Fibroblast of lung (primary cell): ENCODE results near the gene STX5. TPM values are rescaled to one million over a fixed set of nuclear protein-coding genes. Genes with fewer than 3 reads are reported as not detected.
A peak's percentile ranks its signal among the peaks of the same experiment; 100 is the strongest.
"Not testable (repeated sequence)": the region's sequence is repeated elsewhere in the genome, so short reads cannot be mapped to it uniquely, and the experiment has no call there.

Experiments used
- DNase-seq, 2 donors: peaks; one replicate each; pipeline versions ENCODE4 v3.0.0 to v3.0.0-alpha.2; 2010; ENCODE audit warnings: low read depth in 2 of 2
- H2AFZ ChIP-seq: 2 replicates; pipeline ENCODE4 v1.5.1; 2012; ENCODE audit warnings: low read length, control low read depth, inconsistent platforms
- H3K27ac ChIP-seq: 2 replicates; pipeline ENCODE4 v1.5.1; 2011; ENCODE audit warnings: low read length, control low read depth; ENCODE audit not compliant: insufficient read depth
- H3K27me3 ChIP-seq: 2 replicates; pipeline ENCODE4 v1.5.1; 2011; ENCODE audit warnings: mild to moderate bottlenecking, low read length; ENCODE audit not compliant: control insufficient read depth, insufficient read depth
- H3K36me3 ChIP-seq: 2 replicates; pipeline ENCODE4 v1.5.1; 2011; ENCODE audit warnings: low read length; ENCODE audit not compliant: control insufficient read depth, insufficient read depth
- H3K4me1 ChIP-seq: 2 replicates; pipeline ENCODE4 v1.5.1; 2011; ENCODE audit warnings: low read length; ENCODE audit not compliant: control insufficient read depth, insufficient read depth; ENCODE audit errors: extremely low read depth
- H3K4me2 ChIP-seq: 2 replicates; pipeline ENCODE4 v1.5.1; 2011; ENCODE audit warnings: low read length, control low read depth; ENCODE audit not compliant: insufficient read depth; ENCODE audit errors: extremely low read depth
- H3K4me3 ChIP-seq, 4 experiments: fragments of 200-600 bp in 1 of 4; sonication (generic) in 1 of 4; replicated peaks in 1 of 4; 2 replicates each; pipeline ENCODE4 v1.5.1; 2011 to 2016; ENCODE audit warnings: low read length in 4 of 4, low read depth in 3 of 4, mild to moderate bottlenecking in 3 of 4, control low read depth in 2 of 4, inconsistent platforms in 1 of 4, mixed read lengths in 1 of 4; ENCODE audit not compliant: insufficient read depth in 1 of 4; ENCODE audit errors: control extremely low read depth in 1 of 4
- H3K79me2 ChIP-seq: 2 replicates; pipeline ENCODE4 v1.5.1; 2012; ENCODE audit warnings: mild to moderate bottlenecking, low read length, inconsistent platforms; ENCODE audit not compliant: control insufficient read depth, insufficient read depth
- H3K9ac ChIP-seq: 2 replicates; pipeline ENCODE4 v1.5.1; 2011; ENCODE audit warnings: mild to moderate bottlenecking, low read length, control low read depth; ENCODE audit not compliant: insufficient read depth
- H3K9me3 ChIP-seq: 2 replicates; pipeline ENCODE4 v1.5.1; 2012; ENCODE audit warnings: low read depth, low read length; ENCODE audit not compliant: control insufficient read depth, insufficient read depth
- H4K20me1 ChIP-seq: 2 replicates; pipeline ENCODE4 v1.5.1; 2011; ENCODE audit warnings: low read length; ENCODE audit not compliant: control insufficient read depth, insufficient read depth; ENCODE audit errors: extremely low read depth
- CTCF ChIP-seq, 2 donors: IDR thresholded peaks in 1 of 2; conservative IDR thresholded peaks in 1 of 2; 1 replicate in 1 of 2; 2 replicates in 1 of 2; pipeline ENCODE4 v1.5.1; 2011 to 2012; ENCODE audit warnings: low read length in 2 of 2, control low read depth in 1 of 2, inconsistent platforms in 1 of 2, low read depth in 1 of 2, mild to moderate bottlenecking in 1 of 2
- EZH2 ChIP-seq: IDR thresholded peaks from 2 replicates; pipeline ENCODE4 v1.5.1; 2012; ENCODE audit warnings: low read length, control low read depth, mild to moderate bottlenecking; ENCODE audit errors: missing control alignments
- polyA plus RNA-seq, 2 donors: library from polyadenylated mRNA; depleted of rRNA in 1 of 2; stranded (reverse) in 1 of 2; unstranded in 1 of 2; fragments of >200 nt; gene quantifications; 2 replicates each; pipeline ENCODE4 v1.2.1, GENCODE V29; 2011 to 2012; ENCODE audit warnings: missing spikeins in 1 of 2
- total RNA-seq: library from RNA; depleted of rRNA; stranded (reverse); fragments of >200 nt; gene quantifications from 2 replicates; pipeline ENCODE4 v1.2.1, GENCODE V29; 2014

STX5 gene
- total and polyA plus RNA-seq, 2 donors (not counting 1 experiment from before 2014, with no cell fraction given): 44.9 to 48.9 TPM

GRCh38 chr11:62770778-62771143 lies 61.1 kb downstream of the STX5 start:
- peak overlapping the region; percentile 97 for H3K4me2 ChIP-seq
- DNase-seq: no peak
- TF ChIP-seq CTCF (conservative IDR thresholded peaks at IDR 0.05 in 1 of 2, IDR thresholded peaks at IDR 0.05 in 1 of 2; ENCODE audit: low read depth in 1 of 2, low read length in 2 of 2): no peak
- TF ChIP-seq EZH2: no peak
- peaks cover 5% of the 10 kb centered on the region for H3K36me3 ChIP-seq
- H3K4me3 ChIP-seq: peak overlapping the region; percentile 25 to 78 (median 56)
- H2AFZ ChIP-seq: peak overlapping the region; percentile 96
- H3K4me1 ChIP-seq: peaks cover 6% of the 10 kb centered on the region
- H3K9me3 ChIP-seq: no peaks in the 10 kb centered on the region
- H3K27ac ChIP-seq: peak overlapping the region; percentile 91
- no peaks in the 10 kb centered on the region for H3K27me3 ChIP-seq
- peaks cover 12% of the 10 kb centered on the region for H3K79me2 ChIP-seq
- H3K9ac ChIP-seq: peak overlapping the region; percentile 50
- no peaks in the 10 kb centered on the region for H4K20me1 ChIP-seq

GRCh38 chr11:62760867-62761227 lies 71.0 kb downstream of the STX5 start:
- H3K36me3 ChIP-seq, H3K27ac ChIP-seq, DNase-seq, H4K20me1 ChIP-seq, H3K4me2 ChIP-seq, H3K9me3 ChIP-seq, H3K9ac ChIP-seq, H2AFZ ChIP-seq, H3K4me1 ChIP-seq, H3K27me3 ChIP-seq, H3K79me2 ChIP-seq: not testable (repeated sequence)
- H3K4me3 ChIP-seq: peak overlapping the region in 1 of 4 experiments; percentile 89

GRCh38 chr11:62757846-62758788 lies 73.7 kb downstream of the STX5 start:
- peaks cover 8% of the 10 kb centered on the region for H3K79me2 ChIP-seq
- H3K4me2 ChIP-seq: no peak overlapping the region
- no peaks in the 10 kb centered on the region for H3K36me3 ChIP-seq
- no peak for DNase-seq
- no peaks in the 10 kb centered on the region for H3K27me3 ChIP-seq
- H3K9me3 ChIP-seq: no peaks in the 10 kb centered on the region
- H4K20me1 ChIP-seq: no peaks in the 10 kb centered on the region
- TF ChIP-seq EZH2 (no peak), CTCF (conservative IDR thresholded peaks at IDR 0.05 in 1 of 2, IDR thresholded peaks at IDR 0.05 in 1 of 2; ENCODE audit: low read depth in 1 of 2, low read length in 2 of 2) (no peak)
- H3K4me3 ChIP-seq: no peak overlapping the region
- peak overlapping the region; percentile 26 for H2AFZ ChIP-seq
- no peak overlapping the region for H3K27ac ChIP-seq
- H3K9ac ChIP-seq: no peak overlapping the region
- no peaks in the 10 kb centered on the region for H3K4me1 ChIP-seq

Other genes with a start within 250 kb of the STX5 start
- 6.9 and 7.8 TPM in 2 replicates for gene TUT1, start 240.5 kb downstream of the STX5 start, total RNA-seq
- 5.5 and 6.8 TPM in 2 replicates for gene TUT1, start 240.5 kb downstream of the STX5 start, polyA plus RNA-seq
- gene MTA2, start 230.2 kb downstream of the STX5 start, total RNA-seq: 117 and 124 TPM in 2 replicates
- 31.4 and 33.6 TPM in 2 replicates for gene MTA2, start 230.2 kb downstream of the STX5 start, polyA plus RNA-seq
- gene EML3, start 219.3 kb downstream of the STX5 start, total RNA-seq: 17.5 and 20.5 TPM in 2 replicates
- gene EML3, start 219.3 kb downstream of the STX5 start, polyA plus RNA-seq: 17.8 and 22.6 TPM in 2 replicates
- gene ROM1, start 218.8 kb downstream of the STX5 start, total RNA-seq: 8.5 and 9.9 TPM in 2 replicates
- 1.7 and 3.0 TPM in 2 replicates for gene ROM1, start 218.8 kb downstream of the STX5 start, polyA plus RNA-seq
- gene B3GAT3, start 210.1 kb downstream of the STX5 start, total RNA-seq: 29.1 and 30.8 TPM in 2 replicates
- gene B3GAT3, start 210.1 kb downstream of the STX5 start, polyA plus RNA-seq: 15.9 and 17.6 TPM in 2 replicates
- 167 and 279 TPM in 2 replicates for gene GANAB, start 185.4 kb downstream of the STX5 start, total RNA-seq
- 328 and 368 TPM in 2 replicates for gene GANAB, start 185.4 kb downstream of the STX5 start, polyA plus RNA-seq
- 16.4 and 16.7 TPM in 2 replicates for gene INTS5, start 178.7 kb downstream of the STX5 start, total RNA-seq
- gene INTS5, start 178.7 kb downstream of the STX5 start, polyA plus RNA-seq: 9.4 and 13.2 TPM in 2 replicates
- 25.4 and 33.4 TPM in 2 replicates for gene C11orf98, start 166.8 kb downstream of the STX5 start, total RNA-seq
- 38.2 and 64.8 TPM in 2 replicates for gene C11orf98, start 166.8 kb downstream of the STX5 start, polyA plus RNA-seq
- 8.4 and 9.8 TPM in 2 replicates for gene CSKMT, start 166.7 kb downstream of the STX5 start, total RNA-seq
- gene CSKMT, start 166.7 kb downstream of the STX5 start, polyA plus RNA-seq: 2.6 and 2.9 TPM in 2 replicates
- 12.1 and 14.0 TPM in 2 replicates for gene UQCC3, start 160.4 kb downstream of the STX5 start, total RNA-seq
- 4.7 and 7.3 TPM in 2 replicates for gene UQCC3, start 160.4 kb downstream of the STX5 start, polyA plus RNA-seq
- 3.6 and 4.5 TPM in 2 replicates for gene LBHD1, start 159.8 kb downstream of the STX5 start, total RNA-seq
- 3.1 and 3.4 TPM in 2 replicates for gene LBHD1, start 159.8 kb downstream of the STX5 start, polyA plus RNA-seq
- 143 and 229 TPM in 2 replicates for gene UBXN1, start 153.0 kb downstream of the STX5 start, total RNA-seq
- gene UBXN1, start 153.0 kb downstream of the STX5 start, polyA plus RNA-seq: 76.4 and 88.6 TPM in 2 replicates
- 13.4 and 31.5 TPM in 2 replicates for gene LRRN4CL, start 142.5 kb downstream of the STX5 start, total RNA-seq
- 7.9 and 12.7 TPM in 2 replicates for gene LRRN4CL, start 142.5 kb downstream of the STX5 start, polyA plus RNA-seq
- gene BSCL2, start 124.6 kb downstream of the STX5 start, total RNA-seq: 37.8 and 62.1 TPM in 2 replicates
- gene BSCL2, start 124.6 kb downstream of the STX5 start, polyA plus RNA-seq: 35.5 and 54.0 TPM in 2 replicates
- not detected in 2 replicates for gene GNG3, start 124.4 kb downstream of the STX5 start, total RNA-seq
- gene GNG3, start 124.4 kb downstream of the STX5 start, polyA plus RNA-seq: 0.07 TPM in 1 of 2 replicates, not detected in the other
- 9.2 and 14.5 TPM in 2 replicates for gene HNRNPUL2, start 104.6 kb downstream of the STX5 start, total RNA-seq
- 18.8 and 26.4 TPM in 2 replicates for gene HNRNPUL2, start 104.6 kb downstream of the STX5 start, polyA plus RNA-seq
- 32.4 and 44.4 TPM in 2 replicates for gene TTC9C, start 103.6 kb downstream of the STX5 start, total RNA-seq
- 26.1 and 27.3 TPM in 2 replicates for gene TTC9C, start 103.6 kb downstream of the STX5 start, polyA plus RNA-seq
- 13.4 and 14.4 TPM in 2 replicates for gene ZBTB3, start 77.9 kb downstream of the STX5 start, total RNA-seq
- 6.2 and 6.8 TPM in 2 replicates for gene ZBTB3, start 77.9 kb downstream of the STX5 start, polyA plus RNA-seq
- 68.8 and 80.6 TPM in 2 replicates for gene POLR2G, start 70.5 kb downstream of the STX5 start, total RNA-seq
- gene POLR2G, start 70.5 kb downstream of the STX5 start, polyA plus RNA-seq: 216 and 228 TPM in 2 replicates
- gene TAF6L, start 60.7 kb downstream of the STX5 start, total RNA-seq: 16.7 and 18.8 TPM in 2 replicates
- 10.0 and 12.7 TPM in 2 replicates for gene TAF6L, start 60.7 kb downstream of the STX5 start, polyA plus RNA-seq
- gene TMEM179B, start 44.6 kb downstream of the STX5 start, total RNA-seq: 27.5 and 41.9 TPM in 2 replicates
- 64.8 and 69.5 TPM in 2 replicates for gene TMEM179B, start 44.6 kb downstream of the STX5 start, polyA plus RNA-seq
- gene TMEM223, start 40.0 kb downstream of the STX5 start, total RNA-seq: 11.7 and 16.4 TPM in 2 replicates
- 14.4 and 15.4 TPM in 2 replicates for gene TMEM223, start 40.0 kb downstream of the STX5 start, polyA plus RNA-seq
- 14.9 and 17.2 TPM in 2 replicates for gene NXF1, start 26.6 kb downstream of the STX5 start, total RNA-seq
- 27.8 and 43.7 TPM in 2 replicates for gene NXF1, start 26.6 kb downstream of the STX5 start, polyA plus RNA-seq
- gene TEX54, start 790 bp upstream of the STX5 start, total RNA-seq: not detected in 2 replicates
- gene TEX54, start 790 bp upstream of the STX5 start, polyA plus RNA-seq: not detected in 2 replicates
- gene WDR74, start 7.5 kb upstream of the STX5 start, total RNA-seq: 85.3 and 86.9 TPM in 2 replicates
- 14.8 and 24.0 TPM in 2 replicates for gene WDR74, start 7.5 kb upstream of the STX5 start, polyA plus RNA-seq
- 344 and 441 TPM in 2 replicates for gene SLC3A2, start 48.8 kb upstream of the STX5 start, total RNA-seq
- 91.2 and 132 TPM in 2 replicates for gene SLC3A2, start 48.8 kb upstream of the STX5 start, polyA plus RNA-seq
- gene CHRM1, start 89.3 kb upstream of the STX5 start, total RNA-seq: not detected in 2 replicates
- not detected in 2 replicates for gene CHRM1, start 89.3 kb upstream of the STX5 start, polyA plus RNA-seq
- not detected in 2 replicates for gene SLC22A6, start 152.9 kb upstream of the STX5 start, total RNA-seq
- not detected in 2 replicates for gene SLC22A6, start 152.9 kb upstream of the STX5 start, polyA plus RNA-seq
- gene SLC22A8, start 183.8 kb upstream of the STX5 start, total RNA-seq: not detected in 2 replicates
- gene SLC22A8, start 183.8 kb upstream of the STX5 start, polyA plus RNA-seq: not detected in 2 replicates